Testis (tissue), 3 donors: ENCODE results near the gene ARF1. TPM values are rescaled to one million over a fixed set of nuclear protein-coding genes. Genes with fewer than 3 reads are reported as not detected.

ENCODE experiments used
- DNase-seq: peaks from one replicate; pipeline ENCODE4 v3.0.0-alpha.2; 2019
- H3K27ac ChIP-seq, 2 donors: fragments of 200-600 bp; sonication (generic); one replicate each; pipeline ENCODE4 v1.5.1; 2019
- H3K27me3 ChIP-seq: fragments of 200-600 bp; sonication (generic); one replicate; pipeline ENCODE4 v1.5.1; 2019
- H3K36me3 ChIP-seq: fragments of 200-600 bp; sonication (generic); one replicate; pipeline ENCODE4 v1.5.1; 2017; ENCODE audit warnings: low read depth; ENCODE audit errors: missing control alignments
- H3K4me1 ChIP-seq: fragments of 200-600 bp; sonication (generic); one replicate; pipeline ENCODE4 v1.5.1; 2019
- H3K4me3 ChIP-seq, 2 donors: fragments of 200-600 bp; sonication (generic); one replicate each; pipeline ENCODE4 v1.5.1; 2017 to 2019
- H3K9me3 ChIP-seq: fragments of 200-600 bp; sonication (generic); one replicate; pipeline ENCODE4 v1.5.1; 2017
- POLR2A ChIP-seq: fragments of 450-650 bp; IDR thresholded peaks from one replicate; pipeline ENCODE4 v1.6.1; 2017; ENCODE audit warnings: antibody characterized with exemption, mild to moderate bottlenecking, moderate library complexity
- WGBS, 2 donors: methylation state at CpG; one replicate each; pipeline ENCODE4 v1.1.5; 2018; 5-methylcytosine and 5-hydroxymethylcytosine counted together
- intact Hi-C: fragments of 100-400 bp; cut with DNase I; formaldehyde crosslinking; loops from one replicate; pipeline ENCODE4 v1.15.1; 2023; ENCODE audit warnings: low total_unique reads
- polyA plus RNA-seq: library from polyadenylated mRNA; stranded (reverse); fragments of 350-450 nt; fragmentation: Illumina TruSeq; extraction: RNeasy Lipid Tissue Mini Kit (QIAGEN cat#74804); gene quantifications from one replicate; pipeline ENCODE4 v1.2.3, GENCODE V29; 2014; ENCODE audit warnings: low read depth, low replicate concordance; ENCODE audit not compliant: insufficient read depth
- total RNA-seq, 2 donors: library from RNA; depleted of rRNA; stranded (reverse); fragments of >200 nt; gene quantifications; one replicate each; pipeline ENCODE4 v1.2.3, GENCODE V29; 2016
- TF ChIP-seq, protein P1 (sequence below), 3 experiments: fragments of 450-650 bp in 2 of 3; fragments of 200-600 bp in 1 of 3; sonication (generic) in 1 of 3; IDR thresholded peaks; one replicate each; pipeline ENCODE4 v1.5.1; 2016 to 2019; ENCODE audit warnings: antibody characterized with exemption in 3 of 3, mild to moderate bottlenecking in 2 of 3, moderate library complexity in 1 of 3

The ARF1 gene
- total and polyA plus RNA-seq, 3 donors from 2014 or later, result 426 to 637 (median 488) TPM

DNA sequence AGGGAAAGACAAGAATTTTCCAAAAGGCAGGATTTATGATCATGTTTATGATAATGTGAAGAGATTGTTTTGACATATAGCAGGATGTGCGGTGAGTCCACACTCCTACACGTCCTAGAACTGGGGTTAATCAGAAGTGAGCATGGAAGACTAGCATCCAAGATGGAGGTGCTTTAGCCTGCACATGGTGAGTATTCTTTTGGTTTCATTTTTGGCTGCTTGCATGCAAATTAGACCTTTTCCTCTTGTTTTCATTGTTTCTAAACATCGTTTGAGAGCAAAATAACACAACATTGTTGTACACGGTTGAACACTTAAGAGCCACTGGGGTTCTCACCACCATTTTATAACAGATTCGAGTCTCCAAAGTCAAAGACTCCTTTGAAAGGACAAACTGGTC lies 42.7 kb downstream of the ARF1 start:
- Histone ChIP-seq H3K4me1 (no peaks in the 10 kb centered on the region), H3K27ac (no peak overlapping the region), H3K4me3 (no peak overlapping the region), H3K27me3 (no peaks in the 10 kb centered on the region), H3K9me3 (no peaks in the 10 kb centered on the region), H3K36me3 (no peaks in the 10 kb centered on the region)
- WGBS, 2 donors, result 75 to 82% methylated on average over 5 of the region's 5 CpGs
- no peak for DNase-seq
- TF ChIP-seq POLR2A, result no peak
- TF ChIP-seq, protein P1, sequence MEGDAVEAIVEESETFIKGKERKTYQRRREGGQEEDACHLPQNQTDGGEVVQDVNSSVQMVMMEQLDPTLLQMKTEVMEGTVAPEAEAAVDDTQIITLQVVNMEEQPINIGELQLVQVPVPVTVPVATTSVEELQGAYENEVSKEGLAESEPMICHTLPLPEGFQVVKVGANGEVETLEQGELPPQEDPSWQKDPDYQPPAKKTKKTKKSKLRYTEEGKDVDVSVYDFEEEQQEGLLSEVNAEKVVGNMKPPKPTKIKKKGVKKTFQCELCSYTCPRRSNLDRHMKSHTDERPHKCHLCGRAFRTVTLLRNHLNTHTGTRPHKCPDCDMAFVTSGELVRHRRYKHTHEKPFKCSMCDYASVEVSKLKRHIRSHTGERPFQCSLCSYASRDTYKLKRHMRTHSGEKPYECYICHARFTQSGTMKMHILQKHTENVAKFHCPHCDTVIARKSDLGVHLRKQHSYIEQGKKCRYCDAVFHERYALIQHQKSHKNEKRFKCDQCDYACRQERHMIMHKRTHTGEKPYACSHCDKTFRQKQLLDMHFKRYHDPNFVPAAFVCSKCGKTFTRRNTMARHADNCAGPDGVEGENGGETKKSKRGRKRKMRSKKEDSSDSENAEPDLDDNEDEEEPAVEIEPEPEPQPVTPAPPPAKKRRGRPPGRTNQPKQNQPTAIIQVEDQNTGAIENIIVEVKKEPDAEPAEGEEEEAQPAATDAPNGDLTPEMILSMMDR (IDR thresholded peaks at IDR 0.05), result no peak
- intact Hi-C loops, result no loop called here

DNA sequence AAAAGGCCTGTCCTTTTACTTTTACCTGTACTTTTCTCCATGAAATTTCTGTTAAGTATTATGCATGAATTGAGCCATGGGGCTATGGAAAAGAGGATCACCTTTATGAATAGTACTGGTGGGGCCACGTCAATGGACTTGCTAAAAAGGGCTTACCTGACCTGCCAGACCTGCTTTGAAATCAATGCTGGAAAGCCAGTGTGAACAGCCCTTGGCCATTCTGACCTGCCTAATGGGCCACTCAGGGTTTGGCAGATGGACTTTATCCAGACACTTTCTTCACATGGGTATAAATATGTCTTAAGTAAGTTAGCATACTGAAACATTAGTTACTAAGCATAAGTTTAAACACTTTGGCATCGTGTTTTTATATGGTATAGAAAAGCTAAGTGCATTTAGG lies 49.3 kb downstream of the ARF1 start:
- Histone ChIP-seq H3K9me3 (no peaks in the 10 kb centered on the region), H3K27me3 (no peaks in the 10 kb centered on the region), H3K36me3 (no peaks in the 10 kb centered on the region), H3K4me1 (no peaks in the 10 kb centered on the region), H3K27ac (no peak overlapping the region), H3K4me3 (no peak overlapping the region)
- DNase-seq, result no peak
- intact Hi-C loops, result loop anchor here (10.0 kb wide), 1 partner anchor 363 kb away; no protein-coding TSS in a partner anchor
- WGBS, 2 donors, result 89 to 96% methylated on average over 2 of the region's 2 CpGs
- TF ChIP-seq POLR2A, result no peak
- TF ChIP-seq, protein P1 (IDR thresholded peaks at IDR 0.05), result no peak

DNA sequence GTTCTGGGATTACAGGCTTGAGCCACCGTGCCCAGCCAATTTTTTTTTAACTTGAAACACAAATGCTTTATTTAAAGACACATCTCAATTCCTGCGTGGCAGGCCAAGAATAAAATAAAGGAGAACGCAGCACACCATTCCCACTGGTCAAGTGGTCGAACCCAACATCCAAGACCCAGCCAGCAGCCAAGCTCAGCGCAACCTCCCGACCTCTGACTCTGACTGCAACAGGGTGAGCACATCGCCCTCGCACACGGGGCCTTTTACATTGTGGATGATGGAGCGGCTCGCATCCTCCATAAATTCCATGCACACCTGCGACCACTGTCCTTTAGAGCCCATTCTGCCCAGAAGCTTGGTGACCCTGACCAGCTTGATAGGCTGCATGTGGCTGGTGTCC lies 52.1 kb downstream of the ARF1 start:
- no peak for TF ChIP-seq POLR2A
- TF ChIP-seq, protein P1 (IDR thresholded peaks at IDR 0.05), result no peak
- 81 to 86% methylated on average over 12 of the region's 12 CpGs for WGBS, 2 donors
- no peak overlapping the region for H3K4me3 ChIP-seq
- H3K4me1 ChIP-seq, result no peaks in the 10 kb centered on the region
- H3K9me3 ChIP-seq, result no peaks in the 10 kb centered on the region
- H3K36me3 ChIP-seq, result no peaks in the 10 kb centered on the region
- intact Hi-C loops, result loop anchor here (10.0 kb wide), 1 partner anchor 360 kb away; no protein-coding TSS in a partner anchor
- DNase-seq, result no peak
- no peaks in the 10 kb centered on the region for H3K27me3 ChIP-seq
- no peak overlapping the region for H3K27ac ChIP-seq

DNA sequence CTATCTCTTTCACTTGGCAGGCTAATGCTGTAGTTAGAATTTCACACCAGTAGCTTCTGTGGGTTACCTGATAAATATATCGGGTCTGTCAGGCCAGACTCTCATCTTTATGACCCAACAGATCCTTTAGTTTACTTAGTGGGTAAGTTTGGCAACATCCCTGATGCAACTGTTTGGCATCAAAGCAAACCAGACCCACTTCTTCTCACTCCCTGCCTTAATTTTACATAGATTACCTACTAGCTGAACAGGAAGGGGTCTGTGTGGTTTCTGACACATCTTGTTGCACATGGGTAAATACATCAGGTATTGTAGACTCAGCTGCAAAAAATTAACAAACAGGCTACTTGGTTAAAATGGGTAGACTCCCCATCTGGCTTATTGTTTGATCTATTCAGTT lies 54.4 kb downstream of the ARF1 start:
- 57 to 75% methylated on average over 1 of the region's 1 CpG for whole genome bisulfite sequencing, 2 donors
- intact Hi-C loops, result loop anchor here (10.0 kb wide), 1 partner anchor 358 kb away; no protein-coding TSS in a partner anchor
- no peak for DNase-seq

More for the DNA sequence above, 54.4 kb downstream of the ARF1 start:
- Histone ChIP-seq H3K4me1 (peaks cover 9% of the 10 kb centered on the region), H3K9me3 (no peaks in the 10 kb centered on the region), H3K36me3 (no peaks in the 10 kb centered on the region), H3K4me3 (no peak overlapping the region), H3K27me3 (no peaks in the 10 kb centered on the region), H3K27ac (no peak overlapping the region)
- TF ChIP-seq, protein P1 (IDR thresholded peaks at IDR 0.05), result no peak
